GM12873 (cell line): ENCODE measurements around the gene TSHZ2.

Experiments used
- TF ChIP-seq, protein P1 (sequence below): IDR thresholded peaks from 2 replicates; pipeline ENCODE4 v1.5.1; 2012; ENCODE audit warnings: low read depth, mild to moderate bottlenecking, moderate library complexity, low read length, control low read depth; ENCODE audit not compliant: insufficient read depth; ENCODE audit errors: missing control alignments

The TSHZ2 gene

DNA sequence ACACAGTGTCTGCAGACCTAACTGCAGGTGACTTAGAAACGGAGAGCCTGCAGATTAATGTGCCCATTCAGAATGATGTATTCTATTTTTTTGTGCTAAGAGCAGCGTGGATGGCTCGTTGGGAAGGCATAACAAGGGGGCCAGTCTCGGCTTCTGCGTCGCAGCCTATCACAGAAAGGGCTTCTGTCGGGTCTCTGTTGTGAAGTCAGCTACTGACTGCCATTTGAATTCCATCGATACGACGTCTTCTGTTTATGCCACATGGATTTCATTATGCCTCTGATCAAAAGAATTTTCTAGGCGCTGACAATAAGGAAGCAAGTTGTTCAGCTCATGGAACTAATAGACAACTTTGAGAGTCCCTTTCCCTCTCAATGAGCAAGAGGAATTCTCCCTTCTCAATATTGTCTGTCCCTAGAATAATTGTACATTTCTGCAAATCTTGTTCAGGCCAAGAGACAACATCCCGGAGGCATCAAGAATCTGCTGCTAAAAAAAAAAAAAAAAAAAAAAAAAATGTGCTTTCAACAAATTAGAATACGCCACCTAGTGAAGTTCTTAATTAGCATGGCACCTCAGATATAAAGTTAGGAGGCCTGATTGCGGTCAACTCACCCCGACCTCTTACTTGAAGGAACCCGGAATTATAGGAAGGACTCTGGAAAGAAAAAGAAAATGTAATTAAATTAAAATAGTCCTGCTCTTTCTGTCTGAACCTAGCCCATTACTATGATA is 223.9 kb downstream of the TSHZ2 start:
- TF ChIP-seq, protein P1, sequence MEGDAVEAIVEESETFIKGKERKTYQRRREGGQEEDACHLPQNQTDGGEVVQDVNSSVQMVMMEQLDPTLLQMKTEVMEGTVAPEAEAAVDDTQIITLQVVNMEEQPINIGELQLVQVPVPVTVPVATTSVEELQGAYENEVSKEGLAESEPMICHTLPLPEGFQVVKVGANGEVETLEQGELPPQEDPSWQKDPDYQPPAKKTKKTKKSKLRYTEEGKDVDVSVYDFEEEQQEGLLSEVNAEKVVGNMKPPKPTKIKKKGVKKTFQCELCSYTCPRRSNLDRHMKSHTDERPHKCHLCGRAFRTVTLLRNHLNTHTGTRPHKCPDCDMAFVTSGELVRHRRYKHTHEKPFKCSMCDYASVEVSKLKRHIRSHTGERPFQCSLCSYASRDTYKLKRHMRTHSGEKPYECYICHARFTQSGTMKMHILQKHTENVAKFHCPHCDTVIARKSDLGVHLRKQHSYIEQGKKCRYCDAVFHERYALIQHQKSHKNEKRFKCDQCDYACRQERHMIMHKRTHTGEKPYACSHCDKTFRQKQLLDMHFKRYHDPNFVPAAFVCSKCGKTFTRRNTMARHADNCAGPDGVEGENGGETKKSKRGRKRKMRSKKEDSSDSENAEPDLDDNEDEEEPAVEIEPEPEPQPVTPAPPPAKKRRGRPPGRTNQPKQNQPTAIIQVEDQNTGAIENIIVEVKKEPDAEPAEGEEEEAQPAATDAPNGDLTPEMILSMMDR = no peak

DNA sequence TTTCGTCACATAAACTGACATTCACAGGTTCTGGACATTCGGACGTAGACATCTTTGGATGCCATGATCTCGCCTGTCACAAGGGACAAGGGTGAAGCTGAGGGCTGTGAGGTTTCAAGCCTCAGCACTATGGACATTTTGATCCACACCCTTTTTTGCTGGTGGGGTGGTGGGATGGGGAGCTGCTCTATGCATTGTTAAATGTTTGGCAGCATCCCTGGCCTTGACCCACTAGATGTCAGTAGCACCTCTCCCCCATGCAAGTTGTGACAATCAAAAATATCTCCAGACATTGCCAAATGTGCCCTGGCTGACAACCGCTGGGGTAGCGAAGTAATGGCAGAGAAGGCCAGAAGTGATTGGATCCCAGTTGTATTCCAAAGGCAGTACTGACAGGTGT is 229.4 kb downstream of the TSHZ2 start:
- TF ChIP-seq, protein P1 = peak; percentile 13

DNA sequence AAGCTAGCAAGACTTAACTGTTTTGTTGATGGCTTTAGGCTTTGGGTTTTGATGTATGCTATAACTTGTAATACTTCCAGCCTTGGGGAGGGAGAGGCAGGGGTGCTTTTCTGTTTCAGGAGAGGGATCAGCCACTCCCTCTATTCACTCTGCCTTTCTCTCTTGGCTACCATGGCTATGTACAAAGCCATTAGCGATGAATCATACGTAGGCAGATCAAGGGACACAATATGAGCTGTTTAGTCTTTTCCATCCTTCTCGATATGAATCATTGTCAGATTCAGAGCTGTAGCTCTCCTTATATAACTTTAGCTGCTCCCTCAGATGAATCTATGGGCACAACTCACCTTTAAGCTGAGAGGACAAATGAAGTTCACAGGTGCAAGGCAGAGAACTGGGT is 230.6 kb downstream of the TSHZ2 start:
- TF ChIP-seq, protein P1 = no peak

DNA sequence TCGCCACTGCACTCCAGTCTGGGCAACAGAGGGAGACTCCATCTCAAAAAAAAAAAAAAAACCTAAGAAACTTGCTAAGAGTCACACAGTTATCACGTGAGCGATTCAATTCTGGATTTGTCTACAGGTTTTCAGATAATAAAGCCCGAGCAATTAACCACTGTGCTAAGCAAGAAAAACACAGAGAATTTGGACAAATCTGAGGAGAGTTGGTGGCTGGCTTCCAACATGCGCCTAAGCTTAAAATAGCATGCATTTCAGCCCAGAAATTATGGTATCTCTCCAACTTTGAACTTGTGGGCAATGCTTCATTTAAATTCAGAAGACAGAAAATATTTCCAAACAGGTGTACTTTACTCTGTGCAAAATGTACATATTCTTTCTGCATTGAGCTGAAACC is 232.9 kb downstream of the TSHZ2 start:
- TF ChIP-seq, protein P1 = no peak

DNA sequence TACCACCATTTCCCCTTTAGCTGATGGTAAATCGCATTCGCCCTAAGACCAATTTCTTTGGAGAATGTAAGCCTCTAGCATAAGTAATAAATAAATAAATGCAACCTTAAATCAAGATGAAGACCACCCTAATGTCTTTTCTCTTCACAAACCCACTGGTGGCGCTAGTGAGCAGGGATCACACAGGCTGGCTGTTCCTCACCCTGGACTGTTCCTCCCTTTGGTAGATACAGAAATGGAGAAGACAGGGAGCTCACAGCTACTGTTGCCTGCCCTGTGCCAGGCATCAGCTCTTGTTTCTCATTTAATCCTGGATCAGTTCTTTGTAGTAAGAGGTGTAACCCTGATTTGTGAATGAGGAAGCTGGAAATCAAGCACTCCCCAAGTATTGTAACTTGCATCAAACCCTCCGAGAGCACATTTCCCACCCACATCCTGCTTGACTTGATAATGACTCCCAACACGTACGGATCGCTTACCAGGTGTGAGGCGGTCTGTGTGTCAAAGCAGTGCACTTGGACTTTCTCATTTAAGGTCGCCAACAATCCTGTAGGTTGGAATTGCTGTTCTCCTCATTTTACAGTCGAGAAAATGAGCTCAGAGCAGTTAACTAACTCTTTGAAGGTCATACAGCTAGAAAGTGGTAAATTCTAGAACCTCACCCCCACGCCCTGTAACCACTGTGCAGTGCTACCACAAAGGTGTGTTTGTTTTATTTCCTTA is 236.1 kb downstream of the TSHZ2 start:
- TF ChIP-seq, protein P1 = peak; percentile 45

DNA sequence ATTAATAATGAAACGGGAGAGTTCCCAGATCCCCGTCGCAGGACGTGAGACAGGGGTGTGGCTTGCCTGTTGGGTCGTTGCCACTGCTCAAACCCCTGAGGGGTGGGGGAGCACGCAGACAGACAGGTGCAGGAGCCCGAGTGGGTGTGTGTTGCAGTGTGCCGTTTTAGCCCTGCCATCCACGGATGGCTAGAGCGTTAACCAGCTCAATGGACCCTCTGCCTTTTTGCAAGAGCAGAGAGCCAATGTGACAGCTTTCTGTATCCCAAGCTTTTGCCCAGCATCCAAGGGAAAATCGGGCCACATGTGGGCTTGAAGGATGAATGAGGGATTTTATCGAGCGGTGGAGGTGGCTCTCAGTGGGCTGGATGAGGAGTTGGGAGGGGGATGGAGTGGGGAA is 237.9 kb downstream of the TSHZ2 start:
- TF ChIP-seq, protein P1 = no peak

DNA sequence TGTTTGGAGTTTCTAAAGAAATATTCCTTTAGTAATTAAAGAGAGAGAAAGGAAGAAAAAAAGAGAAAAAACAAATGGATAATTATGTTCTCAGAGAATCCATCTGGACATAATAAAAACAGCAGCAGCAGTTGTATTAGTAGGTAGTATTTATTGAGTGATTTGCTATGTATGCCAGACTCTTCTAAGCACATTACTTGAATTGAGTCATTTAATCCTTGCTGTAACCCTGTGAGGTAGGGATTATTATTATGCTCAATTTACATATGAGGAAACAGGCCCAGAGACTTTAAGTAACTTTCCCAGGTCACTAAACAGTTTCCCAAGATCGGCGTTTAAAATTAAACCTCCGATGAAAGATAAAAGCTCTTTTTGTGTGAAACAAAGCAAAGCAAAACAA is 238.8 kb downstream of the TSHZ2 start:
- TF ChIP-seq, protein P1 = no peak
